NCI-H524 (cell line): ENCODE measurements around the gene EMX1.

Experiments
- DNase-seq, 2 experiments: peaks; one replicate each; lab custom pipeline; 2025; lab: John Stamatoyannopoulos, UW

EMX1 gene

DNA sequence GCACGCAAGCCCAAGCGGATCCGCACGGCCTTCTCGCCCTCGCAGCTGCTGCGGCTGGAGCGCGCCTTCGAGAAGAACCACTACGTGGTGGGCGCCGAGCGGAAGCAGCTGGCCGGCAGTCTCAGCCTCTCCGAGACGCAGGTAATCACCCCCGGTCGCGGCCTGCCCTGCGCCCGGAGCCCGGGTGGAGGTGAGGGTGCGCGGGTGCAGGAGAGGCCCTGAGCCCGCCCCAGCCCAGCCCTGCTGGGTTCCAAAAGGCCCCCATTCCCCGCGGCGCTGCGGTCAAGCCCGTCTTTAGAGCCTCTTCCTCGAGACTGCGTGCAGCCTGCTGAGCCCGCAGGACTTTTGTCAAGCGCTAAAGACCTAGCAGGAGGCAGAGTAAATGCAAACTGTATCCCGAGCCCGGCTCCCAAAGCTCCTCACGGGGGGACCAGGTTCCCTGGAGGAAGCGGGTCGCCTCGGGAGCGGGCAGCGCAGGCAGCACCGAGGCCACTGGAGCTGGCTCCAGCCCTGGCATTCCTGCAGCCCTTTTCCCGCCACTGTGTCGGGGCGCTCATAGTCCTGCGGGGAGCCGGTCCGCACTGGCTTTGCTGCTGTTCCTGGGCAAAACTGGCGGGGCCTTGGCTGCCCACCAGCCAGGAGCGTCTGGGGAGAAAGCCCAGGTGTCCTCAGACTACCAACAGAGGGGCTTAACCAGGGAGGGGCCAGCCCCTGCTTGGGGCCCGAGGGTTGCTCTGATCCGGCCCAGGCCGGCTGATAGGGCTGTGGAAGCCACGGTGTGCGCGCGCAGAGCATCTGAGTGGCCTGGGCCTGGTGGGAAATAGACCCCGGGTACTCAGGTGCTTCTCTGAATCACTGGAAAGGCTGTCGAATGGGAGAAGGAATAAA is 7.3 kb downstream of the EMX1 start:
- peak in 1 of 2 experiments; percentile 22 for DNase-seq

DNA sequence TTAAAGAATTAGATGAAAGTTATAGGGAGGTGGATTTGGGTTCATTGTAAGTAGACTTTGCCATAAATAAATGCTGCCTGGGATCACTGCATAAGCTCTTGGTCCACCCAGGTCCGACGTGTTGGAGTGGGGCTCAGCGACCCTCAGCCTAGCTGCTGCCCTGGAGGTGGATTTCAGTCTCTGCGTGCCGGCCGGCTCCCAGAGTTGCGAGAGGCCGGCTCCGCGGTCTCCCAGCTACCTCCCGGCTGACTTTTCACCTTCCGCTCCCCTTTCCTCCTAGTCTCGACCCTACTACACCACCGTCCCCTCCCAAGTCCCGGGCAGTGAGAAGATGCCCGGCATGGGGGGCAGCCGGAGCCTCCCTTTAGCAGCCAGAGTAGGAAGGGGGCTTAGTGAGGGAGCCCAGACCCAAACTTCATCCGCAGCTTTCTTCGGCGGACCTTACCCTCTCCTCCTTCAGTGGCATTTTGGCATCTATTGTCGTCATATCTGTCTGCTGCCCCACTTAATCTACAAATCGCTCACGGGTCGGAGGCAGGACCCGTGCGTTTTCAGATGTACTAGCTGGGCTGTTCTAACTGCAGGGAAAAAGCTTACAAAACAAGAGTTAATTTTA is 8.1 kb downstream of the EMX1 start:
- DNase-seq, result no peak

GRCh38 chr2:72926368-72926767 is 9.0 kb downstream of the EMX1 start:
- no peak for DNase-seq

GRCh38 chr2:72926811-72927465 is 9.6 kb downstream of the EMX1 start:
- DNase-seq, result no peak

- no peak for DNase-seq
These were observed 10.6 kb downstream of the EMX1 start for GRCh38 chr2:72927619-72928550.

- DNase-seq, result no peak
These were observed 11.7 kb downstream of the EMX1 start for GRCh38 chr2:72929010-72929409.

DNA sequence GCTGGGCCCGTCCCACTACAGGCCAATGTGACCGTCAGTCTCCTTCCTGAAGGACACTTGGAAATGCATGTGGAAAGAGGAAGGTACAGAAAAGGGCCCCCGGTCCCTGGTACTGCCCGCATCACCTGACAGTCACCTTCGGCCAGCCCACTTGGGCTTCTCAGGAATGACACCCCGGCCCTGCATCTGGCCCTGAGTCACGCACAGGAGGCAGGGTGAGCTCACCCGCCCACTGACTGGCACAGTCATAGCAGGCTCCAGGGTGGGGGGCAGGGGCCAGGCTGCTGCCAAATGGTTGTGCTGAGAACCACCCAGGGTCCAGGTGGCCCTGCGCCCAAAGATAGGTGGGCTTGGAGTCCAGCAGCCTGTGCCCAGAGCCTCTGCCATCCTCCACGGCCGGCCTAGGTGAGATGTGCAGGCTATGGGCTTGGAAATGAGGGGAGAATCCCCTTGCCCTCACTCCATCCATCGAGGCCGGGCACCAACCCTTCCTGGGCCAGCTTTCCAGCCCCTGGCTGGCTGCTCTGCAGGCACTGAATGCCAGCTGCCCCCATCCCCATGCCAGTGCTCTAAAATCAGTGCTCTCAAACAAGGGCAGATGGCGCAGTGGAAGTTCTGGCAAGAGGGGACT is 14.1 kb downstream of the EMX1 start:
- DNase-seq, result no peak

GRCh38 chr2:72932045-72932740 is 14.9 kb downstream of the EMX1 start:
- DNase-seq, result no peak

GRCh38 chr2:72932805-72933204 is 15.5 kb downstream of the EMX1 start:
- no peak for DNase-seq

- no peak for DNase-seq
These were observed 15.9 kb downstream of the EMX1 start for GRCh38 chr2:72933207-72933606.

- DNase-seq, result no peak
These were observed 16.4 kb downstream of the EMX1 start for GRCh38 chr2:72933646-72934151.

DNA sequence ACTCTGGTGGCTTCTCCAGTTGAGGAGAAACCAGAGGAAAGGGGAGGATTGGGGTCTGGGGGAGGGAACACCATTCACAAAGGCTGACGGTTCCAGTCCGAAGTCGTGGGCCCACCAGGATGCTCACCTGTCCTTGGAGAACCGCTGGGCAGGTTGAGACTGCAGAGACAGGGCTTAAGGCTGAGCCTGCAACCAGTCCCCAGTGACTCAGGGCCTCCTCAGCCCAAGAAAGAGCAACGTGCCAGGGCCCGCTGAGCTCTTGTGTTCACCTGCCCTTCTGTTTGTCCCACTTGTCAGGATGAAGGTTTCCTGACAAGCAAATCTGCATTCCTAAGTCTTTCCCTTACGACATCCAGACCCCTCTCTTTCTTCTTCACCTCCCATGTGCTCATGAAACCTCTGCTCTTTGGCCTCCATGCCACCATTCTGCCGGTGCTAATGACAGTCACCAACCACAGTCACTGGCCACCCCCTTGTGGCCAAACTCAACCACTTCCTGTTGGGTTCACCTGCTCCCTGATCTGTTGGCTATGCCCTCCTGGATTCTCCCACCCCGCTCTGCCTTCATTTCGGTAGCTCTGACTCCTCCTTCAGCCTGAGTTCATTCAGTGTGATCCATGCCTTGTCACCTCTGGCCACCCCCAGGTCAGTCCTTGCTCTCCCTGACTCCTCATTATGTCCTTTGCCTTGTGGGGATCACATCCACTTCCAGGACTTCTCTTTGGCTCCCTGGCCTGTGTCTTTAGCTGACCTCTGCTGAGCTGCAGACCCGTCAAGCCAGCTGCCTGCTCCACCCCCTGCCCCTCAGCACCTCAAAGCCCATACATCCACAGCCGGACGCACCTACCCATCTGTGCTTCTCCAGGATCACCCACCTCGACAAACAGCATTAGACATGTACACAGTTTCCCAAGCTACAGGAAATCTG is 17.6 kb downstream of the EMX1 start:
- DNase-seq, result no peak

DNA sequence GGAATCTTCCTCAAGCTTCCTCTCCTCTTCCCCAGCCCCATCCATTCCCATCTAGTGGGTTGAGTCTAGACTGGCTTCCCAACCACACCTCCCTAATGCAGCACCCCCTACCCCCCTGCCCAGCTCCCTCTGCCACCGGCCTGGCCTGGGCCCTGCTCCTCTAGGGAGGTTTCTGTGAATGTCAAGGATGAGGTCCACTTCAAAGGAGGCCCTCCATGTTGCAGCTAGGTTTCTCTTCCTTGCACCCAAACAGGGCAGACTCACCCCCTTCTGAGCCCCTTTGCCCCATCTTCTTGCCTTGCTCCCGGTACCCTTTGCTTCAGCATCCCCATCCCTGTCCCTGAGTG is 18.3 kb downstream of the EMX1 start:
- no peak for DNase-seq

DNA sequence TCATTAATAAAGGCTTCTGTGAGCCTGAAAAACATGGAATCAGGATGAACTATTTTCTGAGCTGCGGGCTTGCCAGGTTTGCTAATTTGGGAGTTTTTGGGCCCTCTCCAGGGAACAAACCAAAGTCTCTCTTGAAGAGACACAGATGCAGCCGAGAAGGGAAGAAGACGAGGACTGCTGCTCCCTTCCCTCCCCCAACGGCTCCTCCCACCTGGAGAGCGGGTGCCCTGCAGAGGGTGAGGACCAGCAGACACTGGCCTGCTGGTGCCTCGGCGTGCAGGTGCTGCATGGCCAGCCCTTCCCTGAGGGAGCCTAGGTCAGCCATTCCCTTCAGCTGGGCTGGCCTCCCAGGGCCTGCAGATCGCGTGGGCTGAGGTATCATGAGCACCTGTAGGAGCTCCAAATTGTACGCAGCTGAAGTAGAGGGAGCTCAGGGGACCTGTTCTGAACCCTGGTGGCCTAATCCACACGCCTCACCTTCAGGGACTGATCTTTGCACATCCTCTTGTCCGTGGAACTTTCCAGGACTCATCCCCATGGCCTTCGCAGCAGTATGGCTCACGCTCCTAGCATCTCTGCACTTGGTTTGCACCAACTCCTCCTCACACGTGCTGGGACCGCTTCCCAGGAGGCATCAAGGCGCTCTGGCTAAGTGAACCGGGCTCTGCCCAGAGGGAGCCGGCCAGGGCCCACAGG is 19.5 kb downstream of the EMX1 start:
- no peak for DNase-seq

GRCh38 chr2:72937356-72937669 is 20.0 kb downstream of the EMX1 start:
- DNase-seq, result peak; percentile 64 to 85

DNA sequence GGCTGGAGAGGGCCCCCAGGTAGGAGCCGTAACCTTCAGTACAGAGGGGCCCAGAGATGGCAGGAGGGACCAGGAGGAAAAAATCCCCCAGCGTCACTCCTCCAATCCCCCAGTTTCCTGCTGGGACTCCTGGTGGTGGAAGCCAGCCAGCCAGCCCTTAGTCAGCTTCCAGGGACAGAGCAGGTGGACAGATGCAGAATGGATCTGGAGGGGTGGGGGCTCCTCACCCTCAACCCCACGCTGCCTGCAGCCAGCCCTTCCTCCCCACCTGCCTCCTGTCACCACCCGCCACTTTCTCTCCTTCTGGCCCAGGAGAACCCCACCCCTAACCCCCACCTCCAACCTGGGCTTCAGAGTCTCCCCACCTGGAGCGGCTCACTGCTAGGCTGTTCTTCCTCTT is 21.1 kb downstream of the EMX1 start:
- DNase-seq, result peak in 1 of 2 experiments; percentile 57

- no peak for DNase-seq
These were observed 23.0 kb downstream of the EMX1 start for GRCh38 chr2:72940361-72940760.

- peak; percentile 34 to 62 for DNase-seq
These were observed 23.5 kb downstream of the EMX1 start for GRCh38 chr2:72940786-72941185.

DNA sequence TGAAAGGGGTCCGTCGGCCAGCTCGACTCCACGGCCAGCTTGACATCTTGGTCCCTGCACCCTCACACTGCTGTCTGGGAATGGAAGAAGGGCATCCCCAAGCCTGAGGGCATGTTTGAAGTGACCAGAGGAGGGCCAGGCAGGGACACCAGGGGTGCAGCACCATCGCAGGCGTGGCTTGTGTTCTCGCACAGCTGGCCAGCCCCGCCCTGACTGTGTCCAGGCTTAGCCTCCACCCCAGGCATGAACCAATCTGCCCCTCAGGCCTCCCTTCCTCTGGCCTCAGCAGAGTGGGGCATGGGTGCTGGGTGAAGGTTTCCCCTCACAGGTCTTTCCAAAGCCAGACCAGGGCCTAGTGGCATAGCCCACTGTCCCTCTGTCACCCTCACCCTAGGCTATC is 25.0 kb downstream of the EMX1 start:
- no peak for DNase-seq
